Thyroid gland (tissue), 4 donors: ENCODE data around the gene CST11. TPM values are rescaled to one million over a fixed set of nuclear protein-coding genes. Genes with fewer than 3 reads are reported as not detected.

ENCODE experiments used
- DNase-seq, 2 donors: peaks; one replicate each; pipeline ENCODE4 v3.0.0-alpha.2; 2019
- H3K27ac ChIP-seq, 3 donors: fragments of 200-600 bp; sonication (generic); 1 replicate in 2 of 3; 2 replicates in 1 of 3; pipeline ENCODE4 v1.5.1; 2016 to 2019; ENCODE audit warnings: mild to moderate bottlenecking in 1 of 3, moderate library complexity in 1 of 3
- H3K27me3 ChIP-seq: fragments of 200-600 bp; sonication (generic); one replicate; pipeline ENCODE4 v1.5.1; 2019
- H3K36me3 ChIP-seq, 2 donors: fragments of 200-600 bp; sonication (generic); one replicate each; pipeline ENCODE4 v1.5.1; 2016 to 2019
- H3K4me1 ChIP-seq, 2 donors: fragments of 200-600 bp; sonication (generic); one replicate each; pipeline ENCODE4 v1.5.1; 2017 to 2019
- H3K4me3 ChIP-seq, 3 donors: fragments of 200-600 bp; sonication (generic); replicated peaks in 1 of 3; 1 replicate in 2 of 3; 2 replicates in 1 of 3; pipeline ENCODE4 v1.5.1; 2016; ENCODE audit warnings: mild to moderate bottlenecking in 1 of 3
- H3K9me3 ChIP-seq: fragments of 200-600 bp; sonication (generic); one replicate; pipeline ENCODE4 v1.5.1; 2017
- CTCF ChIP-seq, 6 experiments: fragments of 200-600 bp in 3 of 6; fragments of 450-650 bp in 3 of 6; sonication (generic) in 3 of 6; IDR thresholded peaks; one replicate each; pipeline ENCODE4 v1.5.1; 2016 to 2019; ENCODE audit warnings: antibody characterized with exemption in 6 of 6, mild to moderate bottlenecking in 2 of 6, inconsistent platforms in 1 of 6, moderate library complexity in 1 of 6
- POLR2A ChIP-seq, 2 donors: fragments of 450-650 bp; IDR thresholded peaks; one replicate each; pipeline ENCODE4 v1.6.1; 2017; ENCODE audit warnings: antibody characterized with exemption in 2 of 2, mild to moderate bottlenecking in 2 of 2, moderate library complexity in 1 of 2
- WGBS, 2 donors: methylation state at CpG; one replicate each; pipeline ENCODE4 v1.1.5; 2017; 5-methylcytosine and 5-hydroxymethylcytosine counted together
- intact Hi-C: fragments of 100-400 bp; cut with DNase I; formaldehyde crosslinking; loops from one replicate; pipeline ENCODE4 v1.15.1; 2023
- small RNA-seq: library from RNA; depleted of rRNA; stranded (forward); fragments of <200 nt; gene quantifications from one replicate; pipeline ENCODE3, GENCODE V24; 2016
- total RNA-seq, 4 donors: library from RNA; depleted of rRNA; stranded (reverse); fragments of >200 nt; gene quantifications; one replicate each; pipeline ENCODE4 v1.2.3, GENCODE V29; 2016

Gene CST11
- total RNA-seq, 4 donors from 2014 or later = not detected

- H3K4me1 ChIP-seq = no peaks in the 10 kb centered on the region
- H3K9me3 ChIP-seq = no peaks in the 10 kb centered on the region
- no peaks in the 10 kb centered on the region for H3K27me3 ChIP-seq
- no peaks in the 10 kb centered on the region for H3K36me3 ChIP-seq
- H3K4me3 ChIP-seq = no peak overlapping the region
- DNase-seq = no peak
- intact Hi-C loops = no loop called here
- no peak overlapping the region for H3K27ac ChIP-seq
- WGBS, 2 donors = 87 to 89% methylated on average over 3 of the region's 3 CpGs
- TF ChIP-seq CTCF (IDR thresholded peaks at IDR 0.05) (no peak), POLR2A (IDR thresholded peaks at IDR 0.05) (no peak)
These were observed 48.5 kb downstream of the CST11 start for GRCh38 chr20:23404196-23404595.

- TF ChIP-seq POLR2A (IDR thresholded peaks at IDR 0.05) = no peak
- no peak for TF ChIP-seq CTCF (IDR thresholded peaks at IDR 0.05)
- Histone ChIP-seq H3K27ac (no peak overlapping the region), H3K4me3 (no peak overlapping the region), H3K27me3 (no peaks in the 10 kb centered on the region), H3K4me1 (no peaks in the 10 kb centered on the region), H3K9me3 (no peaks in the 10 kb centered on the region), H3K36me3 (no peaks in the 10 kb centered on the region)
- intact Hi-C loops = no loop called here
- DNase-seq = no peak
- WGBS, 2 donors = 88 to 89% methylated on average over 5 of the region's 5 CpGs
These were observed 48.9 kb downstream of the CST11 start for GRCh38 chr20:23403751-23404150.

GRCh38 chr20:23401051-23401450, 51.6 kb downstream of the CST11 start:
- TF ChIP-seq POLR2A (IDR thresholded peaks at IDR 0.05) (no peak), CTCF (IDR thresholded peaks at IDR 0.05) (no peak)

More at GRCh38 chr20:23401051-23401450, 51.6 kb downstream of the CST11 start:
- no peak overlapping the region for H3K4me3 ChIP-seq
- 93 to 94% methylated on average over 5 of the region's 5 CpGs for WGBS, 2 donors
- peaks cover 0 to 12% of the 10 kb centered on the region in 2 donors for H3K4me1 ChIP-seq
- H3K36me3 ChIP-seq = no peaks in the 10 kb centered on the region
- no peak overlapping the region for H3K27ac ChIP-seq
- no peak for DNase-seq
- H3K9me3 ChIP-seq = no peaks in the 10 kb centered on the region
- no peaks in the 10 kb centered on the region for H3K27me3 ChIP-seq
- intact Hi-C loops = no loop called here

Small RNA genes lying within 50 kb of the gene (small RNA-seq; reads per million reads assigned to genes)
- gene RF00019 = not detected

Other genes starting within 250 kb of the CST11 start
- 10 to 100 TPM; 27.2 to 50.8 (median 37.2) TPM for gene NXT1, start 102.1 kb downstream of the CST11 start, total RNA-seq
- 10 to 100 TPM; 13.8 to 29.0 (median 15.4) TPM for gene GZF1, start 90.7 kb downstream of the CST11 start, total RNA-seq
- gene NAPB, start 31.4 kb downstream of the CST11 start, total RNA-seq = 10 to 100 TPM; 22.7 to 32.1 (median 26.9) TPM
- not detected for gene CSTL1, start 13.2 kb downstream of the CST11 start, total RNA-seq
- not detected for gene CST8, start 38.2 kb upstream of the CST11 start, total RNA-seq
- 1 to 10 TPM in 1 of 4 donors, not detected in 3; 1.1 TPM for gene CST9L, start 115.6 kb upstream of the CST11 start, total RNA-seq
- gene CST9, start 153.0 kb upstream of the CST11 start, total RNA-seq = not detected
- 1,000 to 10,000 TPM in 2 of 4 donors, 100 to 1,000 TPM in 2; 638 to 1,425 (median 898) TPM for gene CST3, start 185.1 kb upstream of the CST11 start, total RNA-seq
- gene CST4, start 236.2 kb upstream of the CST11 start, total RNA-seq = 10 to 100 TPM in 1 of 4 donors, 1 to 10 TPM in 1, under 1 TPM in 1, not detected in 1; 0.89 to 13.8 (median 3.0) TPM